HG03135 (cell line): ENCODE measurements around the gene VTI1A.
"Not testable (repeated sequence)": the region's sequence is repeated elsewhere in the genome, so short reads cannot be mapped to it uniquely, and the experiment has no call there.

Source experiments
- ATAC-seq: cut with Tn5 transposase; IDR thresholded peaks from one replicate; pipeline ENCODE4 v1.9.1; 2021; ENCODE audit warnings: mild to moderate bottlenecking, moderate library complexity; ENCODE audit not compliant: unreplicated experiment

VTI1A gene

DNA sequence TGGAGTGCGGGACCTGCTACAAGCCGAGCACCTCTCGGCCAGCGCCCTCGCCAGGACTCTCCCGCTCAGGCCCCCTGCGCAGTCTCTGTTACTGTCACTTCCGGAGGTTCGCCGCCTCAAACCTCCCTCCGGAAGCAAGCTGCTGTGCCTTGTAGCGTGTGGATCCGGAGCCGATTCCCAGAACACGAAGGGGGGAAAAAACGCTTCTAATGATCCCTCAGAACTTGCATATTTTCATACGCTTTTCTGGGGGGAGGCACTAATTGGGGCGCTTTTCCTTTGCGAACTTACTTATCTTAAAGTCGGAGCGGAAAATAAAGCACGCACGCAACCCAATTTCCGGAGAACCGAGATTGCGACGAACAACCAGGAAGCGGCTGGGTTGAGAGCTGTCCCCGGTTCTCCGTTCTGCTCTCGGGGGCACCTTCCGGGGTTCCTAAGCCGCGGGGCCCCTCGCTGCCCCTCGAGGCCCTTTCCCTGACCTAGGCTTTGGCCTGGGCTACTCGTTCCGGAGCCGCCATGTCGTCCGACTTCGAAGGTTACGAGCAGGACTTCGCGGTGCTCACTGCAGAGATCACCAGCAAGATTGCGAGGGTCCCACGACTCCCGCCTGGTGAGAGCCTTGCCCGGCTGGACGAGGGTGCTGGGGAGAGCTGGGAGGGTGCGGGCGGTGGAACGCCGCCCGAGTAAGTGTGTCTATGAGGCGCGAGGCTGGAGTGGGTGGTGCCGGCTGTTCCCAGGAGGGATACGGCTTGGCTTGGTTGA lies at the start of gene VTI1A, which contains the start of gene ZDHHC6:
TSS of gene VTI1A (plus strand) at position 361 of the 765 bp plus-strand sequence. CDS start at position 520, 159 bp downstream.
TSS of gene ZDHHC6 (minus strand) at position 60 of the 765 bp plus-strand sequence. CDS start 1,478 bp downstream, outside the sequence.
- ATAC-seq = peak; percentile 90

GRCh38 chr10:112397592-112397991 lies 49.4 kb upstream of the VTI1A start:
- no peak for ATAC-seq

DNA sequence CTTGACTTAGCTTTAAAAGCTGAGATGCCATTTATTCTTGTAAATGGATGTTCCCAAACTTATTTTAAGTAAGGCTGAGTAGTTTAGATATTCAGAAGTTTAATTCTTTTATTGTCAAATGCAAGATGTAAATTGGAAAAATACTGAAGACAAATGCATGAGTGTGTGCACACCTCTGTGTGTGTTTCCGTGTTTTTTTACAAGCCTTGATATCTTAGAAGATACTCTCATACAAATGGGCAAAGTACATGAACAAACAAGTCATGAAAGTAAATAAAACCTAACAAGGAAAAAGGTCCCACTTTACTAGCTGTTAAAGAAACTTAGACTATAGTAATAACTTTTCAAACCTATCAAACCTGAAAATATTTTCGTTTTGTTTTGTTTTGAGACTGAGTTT lies 44.1 kb upstream of the VTI1A start:
- no peak for ATAC-seq

DNA sequence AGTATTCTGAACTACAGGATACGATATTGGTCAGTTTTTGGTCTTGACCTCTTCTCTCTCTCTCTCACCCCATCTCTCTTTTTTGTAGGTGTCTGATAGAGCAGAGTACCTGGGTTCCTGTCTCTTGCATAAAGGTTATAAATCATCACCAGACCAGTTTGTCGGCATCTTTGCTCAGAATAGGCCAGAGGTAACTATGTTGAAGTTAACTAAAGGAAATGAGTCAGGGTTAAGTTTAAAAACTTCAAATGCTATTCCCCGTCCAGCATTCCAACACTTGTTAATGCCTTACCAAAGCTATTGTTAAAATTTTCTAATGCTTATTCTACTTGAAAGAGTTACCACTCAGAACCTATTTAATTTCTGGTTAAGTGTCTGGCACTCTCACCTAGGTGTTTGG lies 42.4 kb upstream of the VTI1A start:
- ATAC-seq = no peak

GRCh38 chr10:112406806-112407205 lies 40.2 kb upstream of the VTI1A start:
- not testable (repeated sequence) for ATAC-seq

DNA sequence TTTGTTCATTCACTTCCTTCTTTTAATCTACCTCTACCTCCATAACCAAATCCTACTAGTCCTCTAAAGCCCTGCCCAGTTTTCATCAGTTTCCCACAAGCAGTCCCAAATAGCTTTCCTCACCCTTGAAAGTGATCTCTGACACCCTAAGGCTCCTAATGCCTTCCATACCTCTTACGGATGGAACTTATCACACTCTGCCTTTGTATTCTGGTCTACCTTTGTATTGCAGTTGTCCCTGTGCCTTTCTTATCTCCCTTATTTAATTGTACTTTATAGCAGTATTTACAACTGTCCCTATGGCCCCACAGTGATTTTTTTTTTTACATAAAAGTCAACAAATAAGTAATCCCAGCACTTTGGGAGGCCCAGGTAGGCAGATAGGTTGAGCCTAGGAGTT lies 39.3 kb upstream of the VTI1A start:
- no peak for ATAC-seq

DNA sequence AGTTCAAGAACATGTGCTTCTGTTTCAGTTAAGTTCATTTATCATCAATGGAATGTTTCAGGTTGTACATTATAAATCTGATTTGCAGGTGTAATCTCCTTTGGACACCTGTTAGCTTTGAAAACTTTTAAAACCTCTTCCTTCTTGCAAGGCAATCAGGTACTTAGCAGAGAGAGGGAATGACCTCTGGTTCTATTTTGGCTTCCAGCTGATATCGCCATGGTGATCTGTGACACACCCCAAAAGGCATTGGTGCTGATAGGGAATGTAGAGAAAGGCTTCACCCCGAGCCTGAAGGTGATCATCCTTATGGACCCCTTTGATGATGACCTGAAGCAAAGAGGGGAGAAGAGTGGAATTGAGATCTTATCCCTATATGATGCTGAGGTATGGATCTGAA lies 37.7 kb upstream of the VTI1A start:
- ATAC-seq = no peak

DNA sequence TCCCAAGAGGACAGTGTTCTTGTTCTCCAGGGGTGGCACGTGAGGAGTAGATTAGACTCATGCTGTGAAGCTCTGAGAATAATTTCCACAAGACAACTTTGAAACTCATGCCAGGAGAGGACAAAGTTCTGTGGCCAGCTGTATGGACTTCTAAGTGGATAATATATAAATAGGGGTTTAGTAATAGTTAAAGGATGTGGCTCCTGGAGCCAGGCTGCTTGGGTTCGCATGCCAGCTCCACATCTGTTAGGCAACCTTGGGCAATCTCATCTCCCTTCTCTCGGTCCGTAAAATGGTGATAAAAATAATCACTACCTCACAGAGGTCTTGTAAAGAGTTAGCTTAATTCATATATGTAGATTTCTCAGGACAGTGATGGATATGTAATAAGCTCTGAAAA lies 37.3 kb upstream of the VTI1A start:
- no peak for ATAC-seq

DNA sequence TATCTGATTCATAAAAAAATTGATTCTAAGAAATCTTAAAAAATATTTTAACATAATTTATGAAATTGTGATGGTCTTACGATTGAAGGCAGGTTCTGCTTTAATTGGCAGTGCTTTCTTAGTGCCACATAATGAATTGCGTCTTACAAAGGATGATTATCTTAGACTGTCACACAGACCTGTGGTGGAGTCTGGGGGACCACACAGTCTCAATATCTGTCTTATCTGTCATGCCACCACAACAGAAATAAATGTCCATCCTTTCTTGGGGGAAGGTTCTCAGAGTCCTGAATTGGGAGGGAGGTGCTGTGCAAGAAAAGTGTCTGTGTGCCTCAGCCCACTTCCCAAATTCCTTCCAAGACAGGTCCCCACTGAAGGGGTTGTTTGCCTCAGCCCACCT lies 34.3 kb upstream of the VTI1A start:
- no peak for ATAC-seq

GRCh38 chr10:112421731-112422130 lies 25.3 kb upstream of the VTI1A start:
- ATAC-seq = no peak

DNA sequence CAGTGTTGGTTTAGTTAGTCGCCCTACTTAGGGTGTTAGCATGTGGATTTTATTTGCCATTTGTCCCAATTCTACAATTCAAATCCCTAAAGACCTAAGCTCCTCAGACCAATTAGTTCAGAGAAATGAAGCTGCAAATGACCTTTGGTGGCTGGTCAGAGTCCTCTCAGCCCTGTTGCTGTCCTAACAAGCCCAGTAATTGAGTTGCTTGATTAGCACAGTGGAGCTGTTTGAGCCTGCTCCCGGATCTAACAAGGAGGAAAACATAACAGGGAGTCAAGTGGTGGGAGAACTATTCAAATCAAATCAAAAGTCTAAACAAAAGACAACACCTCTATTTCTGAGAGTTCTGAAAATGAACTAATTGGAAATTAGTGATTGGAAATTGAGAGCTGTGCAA lies 22.4 kb upstream of the VTI1A start:
- no peak for ATAC-seq

GRCh38 chr10:112426111-112426510 lies 20.9 kb upstream of the VTI1A start:
- ATAC-seq = no peak

- ATAC-seq = no peak
Measured at GRCh38 chr10:112429147-112429546, 17.9 kb upstream of the VTI1A start.

DNA sequence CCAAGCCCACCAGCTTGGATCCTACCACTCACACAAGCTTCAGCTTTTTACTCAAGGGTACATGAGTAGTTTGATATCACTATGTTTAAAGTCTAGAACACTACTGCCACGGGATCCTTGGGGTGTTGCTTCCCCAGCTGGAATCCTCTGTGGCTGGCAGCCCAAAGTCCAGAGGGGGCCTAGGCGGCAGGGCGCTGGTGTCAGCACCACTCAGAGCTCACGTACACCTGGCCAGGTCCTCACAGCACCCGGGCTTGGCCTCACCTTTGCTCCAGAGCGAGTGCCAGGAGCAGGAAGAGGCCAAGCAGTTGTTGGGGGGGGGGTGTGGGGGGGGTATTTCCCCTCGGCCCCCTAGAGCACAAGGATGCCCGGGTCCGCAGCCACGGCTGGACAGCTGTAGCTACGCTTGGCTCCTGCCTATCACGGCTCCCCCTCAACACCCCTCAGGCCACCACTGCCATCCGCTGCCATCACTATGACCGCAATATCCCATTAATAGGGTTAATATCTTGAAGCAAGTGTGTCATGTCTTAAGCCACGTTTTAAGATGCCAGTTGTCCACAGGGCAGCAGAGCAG lies 17.3 kb upstream of the VTI1A start:
- no peak for ATAC-seq

- ATAC-seq = no peak
Measured at GRCh38 chr10:112433136-112433535, 13.9 kb upstream of the VTI1A start.

- no peak for ATAC-seq
Measured at GRCh38 chr10:112434988-112435619, 11.9 kb upstream of the VTI1A start.

- ATAC-seq = no peak
Measured at GRCh38 chr10:112438356-112438755, 8.7 kb upstream of the VTI1A start.

DNA sequence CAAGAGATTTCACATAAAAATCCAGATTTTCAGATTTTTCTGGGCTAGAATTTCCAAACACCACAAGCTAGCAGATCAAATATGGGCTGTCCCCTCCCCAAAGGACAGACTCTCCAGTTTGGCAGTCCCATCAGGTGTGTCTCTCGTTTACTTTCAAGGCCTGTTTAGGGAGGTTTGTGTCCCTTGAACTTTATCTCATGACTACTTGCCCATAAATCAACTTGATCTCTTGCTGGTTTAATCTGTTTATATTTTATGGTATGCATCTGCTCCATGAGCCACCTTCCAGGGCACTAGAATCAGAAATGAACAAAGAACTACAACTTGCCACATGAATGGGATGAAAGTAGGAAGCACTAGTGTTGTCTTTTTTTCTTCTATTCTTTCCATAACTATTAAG lies 5.5 kb upstream of the VTI1A start:
- ATAC-seq = no peak

- ATAC-seq = no peak
Measured at GRCh38 chr10:112442063-112442462, 5.0 kb upstream of the VTI1A start.

GRCh38 chr10:112446055-112446854 lies 760 bp upstream of the VTI1A start:
- no peak for ATAC-seq

- no peak for ATAC-seq
Measured at GRCh38 chr10:112447620-112447928, 559 bp downstream of the VTI1A start.
